ENCODE results near the gene PAAF1.

The PAAF1 gene

DNA sequence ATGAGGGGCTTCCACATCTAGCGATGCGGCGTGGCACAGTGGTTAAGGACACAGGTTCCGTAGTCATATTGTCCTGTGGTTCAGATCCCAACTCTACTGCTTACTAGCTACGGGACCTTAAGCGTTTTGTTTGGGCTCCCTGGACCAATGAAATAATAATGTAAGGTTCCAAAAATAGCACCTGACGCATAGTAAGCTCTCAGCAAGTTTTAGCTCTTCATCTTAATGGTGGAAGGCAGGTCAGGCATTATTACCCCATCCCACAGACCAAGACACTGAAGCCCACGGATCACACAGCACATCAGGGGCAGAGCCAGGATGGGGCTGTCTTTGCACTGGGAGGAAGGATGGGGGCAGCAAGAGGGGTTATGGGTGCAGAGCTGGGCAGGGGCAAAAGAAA lies 87.1 kb downstream of the PAAF1 start:
- Histone ChIP-seq H3K27me3 (ENCODE audit: control insufficient read depth in 3 of 3, insufficient read depth in 3 of 3, low read depth in 1 of 3, low read length in 3 of 3) (no peaks in the 10 kb centered on the region), H3K14ac (ENCODE audit: low read length) (no peak overlapping the region), H2AFZ (ENCODE audit: low read length) (peak overlapping the region; percentile 79), H3K4me2 (ENCODE audit: insufficient read depth, low read length, poor library complexity, severe bottlenecking) (no peak overlapping the region), H3K18ac (ENCODE audit: low read length) (no peak overlapping the region), H3K9ac (ENCODE audit: low read depth, low read length, poor library complexity) (no peak overlapping the region), H2BK15ac (ENCODE audit: low read length) (no peak overlapping the region), H3K79me1 (ENCODE audit: low read depth, low read length) (no peaks in the 10 kb centered on the region), H2BK12ac (ENCODE audit: low read length) (no peak overlapping the region), H3K4me1 (ENCODE audit: control insufficient read depth in 2 of 2, insufficient read depth in 1 of 2, low read depth in 1 of 2, low read length in 2 of 2) (peaks cover 0 to 9% of the 10 kb centered on the region in 2 donors), H3K36me3 (replicated peaks in 1 of 2; ENCODE audit: control insufficient read depth in 2 of 2, insufficient read depth in 2 of 2, low read length in 2 of 2) (no peaks in the 10 kb centered on the region), H2BK120ac (ENCODE audit: low read depth, low read length) (no peak overlapping the region), H3K4me3 (ENCODE audit: low read length in 2 of 2) (no peak overlapping the region), H4K8ac (ENCODE audit: low read depth, low read length) (no peak overlapping the region), H4K91ac (ENCODE audit: low read depth, low read length, poor library complexity) (no peak overlapping the region), H3K23ac (ENCODE audit: low read depth, low read length, poor library complexity) (no peak overlapping the region), H2BK5ac (ENCODE audit: low read length) (no peak overlapping the region), H3K27ac (replicated peaks; ENCODE audit: low read length) (no peak overlapping the region), H3K4ac (ENCODE audit: low read length) (no peak overlapping the region), H2AK5ac (ENCODE audit: low read depth, low read length) (no peak overlapping the region), H3K9me3 (replicated peaks in 1 of 2; ENCODE audit: control insufficient read depth in 2 of 2, insufficient read depth in 1 of 2, low read depth in 1 of 2, low read length in 2 of 2) (no peaks in the 10 kb centered on the region)
- WGBS, 2 donors (ENCODE audit: extremely low coverage in 2 of 2, insufficient read length in 2 of 2, insufficient replicate concordance in 1 of 2), result no CpG with 5 or more reads among the region's 8 CpGs
- no peak for DNase-seq (ENCODE audit: low spot score)

DNA sequence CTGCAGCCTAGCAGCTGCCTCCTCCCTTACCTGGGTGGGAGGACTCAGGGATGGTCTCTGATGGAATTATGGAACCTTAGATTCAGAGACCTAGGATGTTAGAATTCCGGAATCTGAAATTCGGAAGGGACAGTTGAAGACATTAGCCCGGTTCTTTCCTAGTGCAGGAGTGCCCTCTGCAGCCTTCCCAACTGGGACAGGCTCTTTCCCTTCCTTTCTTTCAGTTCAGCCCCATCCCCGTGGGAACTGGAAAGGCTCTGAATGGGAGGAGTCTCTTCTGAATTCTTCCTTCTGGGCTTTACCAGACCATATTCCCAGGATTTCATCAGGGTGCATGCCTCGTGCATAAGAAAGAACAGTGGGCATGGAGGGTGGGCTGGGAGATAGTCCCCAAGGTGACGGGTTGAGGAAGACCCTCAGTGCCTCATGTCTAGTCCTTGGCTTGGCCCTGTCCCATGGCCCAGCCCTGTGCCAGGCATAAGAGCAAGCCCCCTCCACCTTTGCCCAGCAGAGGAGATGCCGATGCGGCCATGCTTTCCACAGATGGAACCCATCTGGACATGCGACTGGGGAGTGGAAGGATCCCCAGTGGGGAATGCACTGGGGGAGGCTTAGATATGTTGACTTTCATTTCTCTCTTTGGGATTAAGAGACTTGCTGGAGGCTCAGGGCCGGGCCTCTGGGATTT lies 88.4 kb downstream of the PAAF1 start:
- no peaks in the 10 kb centered on the region for H3K79me1 ChIP-seq (ENCODE audit: low read depth, low read length)
- WGBS, 2 donors (ENCODE audit: extremely low coverage in 2 of 2, insufficient read length in 2 of 2, insufficient replicate concordance in 1 of 2), result no CpG with 5 or more reads among the region's 10 CpGs
- no peak overlapping the region for H3K27ac ChIP-seq (replicated peaks; ENCODE audit: low read length)
- H3K4me2 ChIP-seq (ENCODE audit: insufficient read depth, low read length, poor library complexity, severe bottlenecking), result no peak overlapping the region
- H2AFZ ChIP-seq (ENCODE audit: low read length), result peak overlapping the region; percentile 79
- H3K27me3 ChIP-seq (ENCODE audit: control insufficient read depth in 3 of 3, insufficient read depth in 3 of 3, low read depth in 1 of 3, low read length in 3 of 3), result no peaks in the 10 kb centered on the region
- no peak for DNase-seq (ENCODE audit: low spot score)
- no peak overlapping the region for H2BK12ac ChIP-seq (ENCODE audit: low read length)
- no peak overlapping the region for H2BK15ac ChIP-seq (ENCODE audit: low read length)
- H3K18ac ChIP-seq (ENCODE audit: low read length), result no peak overlapping the region
- H3K4me3 ChIP-seq (ENCODE audit: low read length in 2 of 2), result no peak overlapping the region
- no peak overlapping the region for H2BK5ac ChIP-seq (ENCODE audit: low read length)
- no peaks in the 10 kb centered on the region for H3K36me3 ChIP-seq (replicated peaks in 1 of 2; ENCODE audit: control insufficient read depth in 2 of 2, insufficient read depth in 2 of 2, low read length in 2 of 2)
- H3K23ac ChIP-seq (ENCODE audit: low read depth, low read length, poor library complexity), result no peak overlapping the region
- no peak overlapping the region for H2BK120ac ChIP-seq (ENCODE audit: low read depth, low read length)
- peak overlapping the region; percentile 67 for H4K8ac ChIP-seq (ENCODE audit: low read depth, low read length)
- H4K91ac ChIP-seq (ENCODE audit: low read depth, low read length, poor library complexity), result no peak overlapping the region
- H3K14ac ChIP-seq (ENCODE audit: low read length), result peak overlapping the region; percentile 58
- H3K4me1 ChIP-seq (ENCODE audit: control insufficient read depth in 2 of 2, insufficient read depth in 1 of 2, low read depth in 1 of 2, low read length in 2 of 2), result peaks cover 0 to 9% of the 10 kb centered on the region in 2 donors
- H3K4ac ChIP-seq (ENCODE audit: low read length), result no peak overlapping the region
- H2AK5ac ChIP-seq (ENCODE audit: low read depth, low read length), result peak overlapping the region; percentile 74
- H3K9ac ChIP-seq (ENCODE audit: low read depth, low read length, poor library complexity), result no peak overlapping the region
- no peaks in the 10 kb centered on the region for H3K9me3 ChIP-seq (replicated peaks in 1 of 2; ENCODE audit: control insufficient read depth in 2 of 2, insufficient read depth in 1 of 2, low read depth in 1 of 2, low read length in 2 of 2)

DNA sequence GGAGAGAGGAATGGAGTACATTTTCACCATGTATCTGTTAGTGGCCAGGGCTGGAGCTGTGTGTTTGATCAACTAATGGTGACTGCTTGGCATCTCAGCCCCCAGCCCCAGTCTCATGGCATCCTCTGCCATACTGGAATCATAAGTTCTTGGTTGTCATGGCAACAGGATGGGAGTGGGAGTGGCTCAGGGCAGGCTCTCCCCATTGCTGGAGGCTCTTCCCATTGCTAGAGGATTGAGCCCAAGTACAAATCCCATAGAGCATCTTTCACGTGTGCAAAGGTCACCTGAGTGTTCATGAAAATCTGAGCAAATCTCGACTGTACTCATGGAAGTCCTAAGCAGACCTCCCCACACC lies 88.9 kb downstream of the PAAF1 start:
- no peaks in the 10 kb centered on the region for H3K79me1 ChIP-seq (ENCODE audit: low read depth, low read length)
- H3K4me3 ChIP-seq (ENCODE audit: low read length in 2 of 2), result no peak overlapping the region
- H3K27ac ChIP-seq (replicated peaks; ENCODE audit: low read length), result no peak overlapping the region
- no peak overlapping the region for H3K4me2 ChIP-seq (ENCODE audit: insufficient read depth, low read length, poor library complexity, severe bottlenecking)
- H3K9me3 ChIP-seq (replicated peaks in 1 of 2; ENCODE audit: control insufficient read depth in 2 of 2, insufficient read depth in 1 of 2, low read depth in 1 of 2, low read length in 2 of 2), result no peaks in the 10 kb centered on the region
- peak overlapping the region; percentile 79 for H2AFZ ChIP-seq (ENCODE audit: low read length)
- H3K27me3 ChIP-seq (ENCODE audit: control insufficient read depth in 3 of 3, insufficient read depth in 3 of 3, low read depth in 1 of 3, low read length in 3 of 3), result no peaks in the 10 kb centered on the region
- no peak overlapping the region for H3K14ac ChIP-seq (ENCODE audit: low read length)
- WGBS, 2 donors (ENCODE audit: extremely low coverage in 2 of 2, insufficient read length in 2 of 2, insufficient replicate concordance in 1 of 2), result no CpG with 5 or more reads among the region's 2 CpGs
- H2BK15ac ChIP-seq (ENCODE audit: low read length), result no peak overlapping the region
- H3K9ac ChIP-seq (ENCODE audit: low read depth, low read length, poor library complexity), result no peak overlapping the region
- H3K18ac ChIP-seq (ENCODE audit: low read length), result peak overlapping the region; percentile 41
- no peak overlapping the region for H3K23ac ChIP-seq (ENCODE audit: low read depth, low read length, poor library complexity)
- H2AK5ac ChIP-seq (ENCODE audit: low read depth, low read length), result no peak overlapping the region
- H2BK12ac ChIP-seq (ENCODE audit: low read length), result no peak overlapping the region
- no peak overlapping the region for H2BK120ac ChIP-seq (ENCODE audit: low read depth, low read length)
- H3K4me1 ChIP-seq (ENCODE audit: control insufficient read depth in 2 of 2, insufficient read depth in 1 of 2, low read depth in 1 of 2, low read length in 2 of 2), result peaks cover 0 to 9% of the 10 kb centered on the region in 2 donors
- H4K91ac ChIP-seq (ENCODE audit: low read depth, low read length, poor library complexity), result no peak overlapping the region
- no peak for DNase-seq (ENCODE audit: low spot score)
- H4K8ac ChIP-seq (ENCODE audit: low read depth, low read length), result no peak overlapping the region
- H3K4ac ChIP-seq (ENCODE audit: low read length), result no peak overlapping the region
- H2BK5ac ChIP-seq (ENCODE audit: low read length), result no peak overlapping the region
- no peaks in the 10 kb centered on the region for H3K36me3 ChIP-seq (replicated peaks in 1 of 2; ENCODE audit: control insufficient read depth in 2 of 2, insufficient read depth in 2 of 2, low read length in 2 of 2)

DNA sequence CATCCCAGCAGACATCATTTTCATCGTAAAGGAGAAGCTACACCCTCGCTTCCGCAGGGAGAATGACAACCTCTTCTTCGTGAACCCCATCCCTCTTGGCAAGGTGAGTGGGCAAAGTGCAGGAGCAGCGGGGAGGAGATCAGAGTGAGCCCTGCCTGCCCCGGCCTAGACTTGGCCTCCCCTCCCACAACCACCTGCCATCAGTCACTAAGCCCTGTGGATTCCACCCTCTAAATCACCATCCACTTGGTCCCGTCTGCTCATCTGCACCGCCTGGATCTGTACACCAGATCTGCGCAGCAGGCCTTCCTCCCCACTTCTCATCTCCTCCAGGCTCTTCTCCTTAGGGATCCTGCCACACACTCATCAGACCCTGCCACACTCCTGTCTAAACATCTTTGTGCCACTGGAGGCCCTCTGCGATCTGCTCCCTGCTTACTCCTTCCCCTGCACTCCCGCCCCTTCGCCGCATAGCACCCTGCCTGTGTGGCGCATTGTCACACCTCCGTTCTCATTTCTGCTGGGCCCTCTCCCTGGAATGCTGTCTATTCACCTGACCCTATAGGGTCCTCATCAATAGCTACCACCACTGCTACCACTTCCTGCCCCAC lies 91.7 kb downstream of the PAAF1 start:
- Histone ChIP-seq H3K14ac (ENCODE audit: low read length) (no peak overlapping the region), H2BK5ac (ENCODE audit: low read length) (no peak overlapping the region), H3K23ac (ENCODE audit: low read depth, low read length, poor library complexity) (no peak overlapping the region), H3K18ac (ENCODE audit: low read length) (peak overlapping the region; percentile 22), H3K79me1 (ENCODE audit: low read depth, low read length) (no peaks in the 10 kb centered on the region), H3K27ac (replicated peaks; ENCODE audit: low read length) (no peak overlapping the region), H3K4ac (ENCODE audit: low read length) (no peak overlapping the region), H3K27me3 (ENCODE audit: control insufficient read depth in 3 of 3, insufficient read depth in 3 of 3, low read depth in 1 of 3, low read length in 3 of 3) (no peaks in the 10 kb centered on the region), H4K8ac (ENCODE audit: low read depth, low read length) (no peak overlapping the region), H3K4me3 (ENCODE audit: low read length in 2 of 2) (no peak overlapping the region), H3K4me1 (ENCODE audit: control insufficient read depth in 2 of 2, insufficient read depth in 1 of 2, low read depth in 1 of 2, low read length in 2 of 2) (peaks cover 0 to 7% of the 10 kb centered on the region in 2 donors), H3K4me2 (ENCODE audit: insufficient read depth, low read length, poor library complexity, severe bottlenecking) (no peak overlapping the region), H2AFZ (ENCODE audit: low read length) (no peak overlapping the region), H3K9me3 (replicated peaks in 1 of 2; ENCODE audit: control insufficient read depth in 2 of 2, insufficient read depth in 1 of 2, low read depth in 1 of 2, low read length in 2 of 2) (no peaks in the 10 kb centered on the region), H2BK12ac (ENCODE audit: low read length) (no peak overlapping the region), H4K91ac (ENCODE audit: low read depth, low read length, poor library complexity) (no peak overlapping the region), H3K36me3 (replicated peaks in 1 of 2; ENCODE audit: control insufficient read depth in 2 of 2, insufficient read depth in 2 of 2, low read length in 2 of 2) (no peaks in the 10 kb centered on the region), H2BK15ac (ENCODE audit: low read length) (no peak overlapping the region), H2BK120ac (ENCODE audit: low read depth, low read length) (no peak overlapping the region), H3K9ac (ENCODE audit: low read depth, low read length, poor library complexity) (no peak overlapping the region), H2AK5ac (ENCODE audit: low read depth, low read length) (peak overlapping the region; percentile 37)
- DNase-seq (ENCODE audit: low spot score), result no peak
- WGBS, 2 donors (ENCODE audit: extremely low coverage in 2 of 2, insufficient read length in 2 of 2, insufficient replicate concordance in 1 of 2), result no CpG with 5 or more reads among the region's 15 CpGs

Data from neuronal stem cell (in vitro differentiated cells).